ENCODE data around the gene TSPOAP1. TPM values are rescaled to one million over a fixed set of nuclear protein-coding genes. Genes with fewer than 3 reads are reported as not detected.

TSPOAP1 gene
- total RNA-seq, 2 donors from 2014 or later, result 3.7 to 5.4 TPM

- Histone ChIP-seq H3K9me3 (no peaks in the 10 kb centered on the region), H3K9ac (ENCODE audit: low read depth in 2 of 2, low read length in 2 of 2) (no peak overlapping the region), H3K4me1 (peaks cover 7% of the 10 kb centered on the region), H3K27ac (no peak overlapping the region), H3K4me3 (no peak overlapping the region), H3K36me3 (no peaks in the 10 kb centered on the region), H3K27me3 (no peaks in the 10 kb centered on the region)
- TF ChIP-seq CTCF (IDR thresholded peaks at IDR 0.05), result no peak
- intact Hi-C loops (cut with DNase I), result no loop called here
- DNase-seq, result no peak
Observed at GRCh38 chr17:58252141-58252540, 76.5 kb downstream of the TSPOAP1 start.

Small RNAs within 50 kb of the gene (microRNA-seq; reads per million reads assigned to microRNA genes)
- gene MIR4736, result not detected

Other genes starting within 250 kb of the TSPOAP1 start
- gene DYNLL2, start 245.4 kb downstream of the TSPOAP1 start, total RNA-seq, result 10 to 100 TPM; 34.3 to 41.2 TPM
- gene OR4D1, start 180.4 kb downstream of the TSPOAP1 start, total RNA-seq, result not detected
- not detected for gene OR4D2, start 161.8 kb downstream of the TSPOAP1 start, total RNA-seq
- gene EPX, start 136.1 kb downstream of the TSPOAP1 start, total RNA-seq, result not detected
- gene MKS1, start 109.5 kb downstream of the TSPOAP1 start, total RNA-seq, result 10 to 100 TPM; 13.8 to 18.4 TPM
- gene LPO, start 90.2 kb downstream of the TSPOAP1 start, total RNA-seq, result not detected
- gene MPO, start 47.9 kb downstream of the TSPOAP1 start, total RNA-seq, result not detected
- 10 to 100 TPM; 68.7 to 75.3 TPM for gene SUPT4H1, start 23.4 kb upstream of the TSPOAP1 start, total RNA-seq
- gene RNF43, start 88.7 kb upstream of the TSPOAP1 start, total RNA-seq, result 10 to 100 TPM; 38.5 to 51.2 TPM
- under 1 TPM in 1 of 2 donors, not detected in 1; 0.07 TPM for gene HSF5, start 159.6 kb upstream of the TSPOAP1 start, total RNA-seq
- gene MTMR4, start 185.8 kb upstream of the TSPOAP1 start, total RNA-seq, result 10 to 100 TPM; 43.5 to 45.3 TPM